GM23248 (cell line): Measurements from ENCODE around the gene KMT5B. TPM values are rescaled to one million over a fixed set of nuclear protein-coding genes. Genes with fewer than 3 reads are reported as not detected.

ENCODE experiments used
- DNase-seq: peaks from one replicate; pipeline ENCODE4 v3.0.0-alpha.2; 2015
- H2AFZ ChIP-seq: fragments of 200-600 bp; sonication (generic); 2 replicates; pipeline ENCODE4 v1.6.1; 2016; ENCODE audit warnings: antibody characterized with exemption
- H3F3A ChIP-seq: fragments of 200-600 bp; sonication (generic); 2 replicates; pipeline ENCODE4 v1.6.1; 2016; ENCODE audit warnings: mild to moderate bottlenecking, antibody characterized with exemption, mixed run types; ENCODE audit not compliant: insufficient read depth
- H3K27ac ChIP-seq: fragments of 200-600 bp; sonication (generic); 2 replicates; pipeline ENCODE4 v1.5.1; 2016; ENCODE audit warnings: mild to moderate bottlenecking
- H3K27me3 ChIP-seq: fragments of 200-600 bp; sonication (generic); replicated peaks from 2 replicates; pipeline ENCODE4 v1.6.1; 2016; ENCODE audit warnings: mild to moderate bottlenecking; ENCODE audit not compliant: insufficient read depth
- H3K36me3 ChIP-seq: fragments of 200-600 bp; sonication (generic); 2 replicates; pipeline ENCODE4 v1.6.1; 2016; ENCODE audit warnings: low read depth, mild to moderate bottlenecking
- H3K4me1 ChIP-seq: fragments of 200-600 bp; sonication (generic); 2 replicates; pipeline ENCODE4 v1.6.1; 2016; ENCODE audit warnings: mild to moderate bottlenecking; ENCODE audit not compliant: insufficient read depth
- H3K4me2 ChIP-seq: fragments of 200-600 bp; sonication (generic); one replicate; pipeline ENCODE4 v1.6.1; 2016; ENCODE audit warnings: mild to moderate bottlenecking; ENCODE audit not compliant: unreplicated experiment
- H3K4me3 ChIP-seq: fragments of 200-600 bp; sonication (generic); 2 replicates; pipeline ENCODE4 v1.5.1; 2016; ENCODE audit warnings: mild to moderate bottlenecking
- H3K79me2 ChIP-seq: fragments of 200-600 bp; sonication (generic); 2 replicates; pipeline ENCODE4 v1.6.1; 2016; ENCODE audit warnings: mild to moderate bottlenecking; ENCODE audit not compliant: insufficient read depth
- H3K9ac ChIP-seq: fragments of 200-600 bp; sonication (generic); 2 replicates; pipeline ENCODE4 v1.6.1; 2016; ENCODE audit warnings: mild to moderate bottlenecking
- H3K9me2 ChIP-seq: fragments of 200-600 bp; sonication (generic); 2 replicates; pipeline ENCODE4 v1.6.1; 2016; ENCODE audit warnings: mixed run types, mild to moderate bottlenecking, moderate library complexity; ENCODE audit not compliant: insufficient read depth
- H3K9me3 ChIP-seq: fragments of 200-600 bp; sonication (generic); one replicate; pipeline ENCODE4 v1.6.1; 2017; ENCODE audit warnings: low read depth
- H4K20me1 ChIP-seq: fragments of 200-600 bp; sonication (generic); 2 replicates; pipeline ENCODE4 v1.6.0; 2016; ENCODE audit not compliant: insufficient read depth
- EZH2 ChIP-seq: fragments of 200-600 bp; sonication (generic); IDR thresholded peaks from 2 replicates; pipeline ENCODE4 v1.6.1; 2018; ENCODE audit warnings: antibody characterized with exemption, mild to moderate bottlenecking; ENCODE audit not compliant: insufficient read depth, poor library complexity, severe bottlenecking
- EZH2phosphoT487 ChIP-seq: fragments of 200-600 bp; sonication (generic); IDR thresholded peaks from 2 replicates; pipeline ENCODE4 v1.6.1; 2018; ENCODE audit warnings: antibody characterized with exemption, moderate library complexity, mild to moderate bottlenecking, low read depth; ENCODE audit not compliant: insufficient read depth
- WGBS, 2 experiments: methylation state at CpG; one replicate each; pipeline ENCODE4 v1.1.6; 2015 to 2017; ENCODE audit warnings: low lambda C conversion rate in 2 of 2, low coverage in 1 of 2; ENCODE audit errors: missing lambda C conversion rate in 2 of 2; 5-methylcytosine and 5-hydroxymethylcytosine counted together
- in situ Hi-C: fragments of 300-500 bp; cut with MboI; formaldehyde crosslinking; loops from 2 replicates; pipeline ENCODE4 v1.15.0; 2020
- polyA plus RNA-seq: library from polyadenylated mRNA; unstranded; fragments of >200 nt; fragmentation: Nextera tagmentation; extraction: Ambion mirVana; gene quantifications from 2 replicates; pipeline ENCODE4 v1.2.1, GENCODE V29; 2016
- total RNA-seq: library from RNA; depleted of rRNA; stranded (reverse); fragments of >200 nt; shearing (Covaris generic); gene quantifications from 2 replicates; pipeline ENCODE4 v1.2.3, GENCODE V29; 2014

KMT5B gene
- total and polyA plus RNA-seq, 2 experiments from 2014 or later, result 17.7 to 22.9 TPM

- Histone ChIP-seq H3K9me3 (no peaks in the 10 kb centered on the region), H3K9ac (no peak overlapping the region), H3K27ac (no peak overlapping the region), H3K36me3 (peaks cover 8% of the 10 kb centered on the region; the same call in 1 of the 2 replicates), H3K4me3 (no peak overlapping the region), H3K4me2 (no peak overlapping the region), H3K79me2 (no peaks in the 10 kb centered on the region), H3K9me2 (no peaks in the 10 kb centered on the region), H3F3A (no peaks in the 10 kb centered on the region), H3K4me1 (0 out of 2 replicates have a peak, but pooled peaks cover 2% of the 10 kb centered on the region), H2AFZ (no peak overlapping the region), H4K20me1 (no peaks in the 10 kb centered on the region), H3K27me3 (no peaks in the 10 kb centered on the region)
- DNase-seq, result no peak
- in situ Hi-C loops, result no loop called here
- 86 to 90% methylated on average over 6 of the region's 6 CpGs for WGBS, 2 experiments
- no peak for TF ChIP-seq EZH2phosphoT487
- TF ChIP-seq EZH2, result no peak
Measured at GRCh38 chr11:68159665-68160064, 53.4 kb downstream of the KMT5B start.

- H3K27me3 ChIP-seq, result no peaks in the 10 kb centered on the region
- H2AFZ ChIP-seq, result no peak overlapping the region
- H3K79me2 ChIP-seq, result no peaks in the 10 kb centered on the region
- H3K9ac ChIP-seq, result no peak overlapping the region
- no peaks in the 10 kb centered on the region for H3K9me2 ChIP-seq
- no peak overlapping the region for H3K4me2 ChIP-seq
- WGBS, 2 experiments, result 90 to 91% methylated on average over 9 of the region's 9 CpGs
- H3K27ac ChIP-seq, result no peak overlapping the region
- 0 out of 2 replicates have a peak, but pooled peaks cover under 1% of the 10 kb centered on the region for H3K4me1 ChIP-seq
- peaks cover 8% of the 10 kb centered on the region; the same call in 1 of the 2 replicates for H3K36me3 ChIP-seq
- in situ Hi-C loops, result no loop called here
- H3F3A ChIP-seq, result no peaks in the 10 kb centered on the region
- no peak for TF ChIP-seq EZH2
- no peak for TF ChIP-seq EZH2phosphoT487
- no peaks in the 10 kb centered on the region for H4K20me1 ChIP-seq
- DNase-seq, result no peak
- H3K9me3 ChIP-seq, result no peaks in the 10 kb centered on the region
- no peak overlapping the region for H3K4me3 ChIP-seq
Measured at GRCh38 chr11:68159161-68159560, 53.9 kb downstream of the KMT5B start.

DNA sequence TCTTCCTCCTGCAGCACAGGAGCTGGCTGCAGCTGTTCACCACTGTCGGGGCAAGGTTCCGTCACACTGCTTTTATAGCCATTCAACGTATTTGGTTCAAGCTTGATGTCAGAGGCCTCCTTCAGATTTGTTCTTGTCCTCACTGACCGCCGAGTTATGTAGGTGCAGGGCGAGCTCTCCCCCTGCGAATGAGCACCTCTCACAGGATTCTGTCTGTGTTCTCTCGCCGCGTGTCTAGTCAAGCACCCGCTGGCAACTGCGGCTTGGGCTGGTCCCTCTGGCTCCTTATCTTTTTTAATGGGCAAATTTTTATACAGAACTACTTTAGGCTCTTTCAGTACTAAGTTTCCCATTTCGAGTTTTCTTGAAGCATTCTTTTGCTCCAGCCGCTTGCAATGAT lies 54.5 kb downstream of the KMT5B start:
- Histone ChIP-seq H3F3A (no peaks in the 10 kb centered on the region), H3K4me2 (no peak overlapping the region), H3K9ac (no peak overlapping the region), H3K36me3 (peaks cover 8% of the 10 kb centered on the region; the same call in 1 of the 2 replicates), H2AFZ (no peak overlapping the region), H4K20me1 (no peaks in the 10 kb centered on the region), H3K27ac (no peak overlapping the region), H3K27me3 (no peaks in the 10 kb centered on the region), H3K9me2 (no peaks in the 10 kb centered on the region), H3K4me3 (no peak overlapping the region), H3K79me2 (no peaks in the 10 kb centered on the region), H3K9me3 (no peaks in the 10 kb centered on the region), H3K4me1 (no peaks in the 10 kb centered on the region)
- WGBS, 2 experiments, result 96 to 98% methylated on average over 14 of the region's 14 CpGs
- DNase-seq, result no peak
- no peak for TF ChIP-seq EZH2
- no peak for TF ChIP-seq EZH2phosphoT487
- in situ Hi-C loops, result no loop called here

DNA sequence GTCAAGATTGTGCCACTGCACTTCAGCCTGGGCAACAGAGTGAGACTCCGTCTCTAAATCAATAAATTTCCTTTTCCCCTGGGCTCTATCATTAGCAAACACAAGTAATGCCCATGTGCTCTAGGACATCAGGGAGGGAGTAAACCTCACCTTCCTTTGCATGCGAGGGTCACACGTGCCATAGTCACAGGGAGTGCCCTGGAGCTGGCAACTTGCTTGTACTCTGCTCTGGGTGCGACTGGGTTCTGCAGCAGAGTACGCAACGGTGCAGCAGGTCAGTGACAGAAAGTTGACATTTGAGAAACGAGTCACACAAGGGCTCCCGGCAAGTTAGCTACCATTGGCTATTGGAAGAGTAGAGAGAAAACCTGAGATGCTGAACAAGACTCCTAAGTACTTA lies 59.4 kb downstream of the KMT5B start:
- H3K36me3 ChIP-seq, result peaks cover 6% of the 10 kb centered on the region; the same call in 1 of the 2 replicates
- no peak overlapping the region for H2AFZ ChIP-seq
- no peak for DNase-seq
- no peaks in the 10 kb centered on the region for H3K9me3 ChIP-seq
- H3F3A ChIP-seq, result no peaks in the 10 kb centered on the region
- no peak overlapping the region for H3K27ac ChIP-seq
- no peaks in the 10 kb centered on the region for H3K9me2 ChIP-seq
- H3K27me3 ChIP-seq, result no peaks in the 10 kb centered on the region
- H3K4me3 ChIP-seq, result no peak overlapping the region
- 77 to 81% methylated on average over 8 of the region's 8 CpGs for WGBS, 2 experiments
- in situ Hi-C loops, result no loop called here
- no peak for TF ChIP-seq EZH2
- no peak for TF ChIP-seq EZH2phosphoT487
- no peaks in the 10 kb centered on the region for H4K20me1 ChIP-seq
- no peak overlapping the region for H3K9ac ChIP-seq
- H3K4me2 ChIP-seq, result no peak overlapping the region
- H3K79me2 ChIP-seq, result no peaks in the 10 kb centered on the region
- H3K4me1 ChIP-seq, result no peaks in the 10 kb centered on the region

DNA sequence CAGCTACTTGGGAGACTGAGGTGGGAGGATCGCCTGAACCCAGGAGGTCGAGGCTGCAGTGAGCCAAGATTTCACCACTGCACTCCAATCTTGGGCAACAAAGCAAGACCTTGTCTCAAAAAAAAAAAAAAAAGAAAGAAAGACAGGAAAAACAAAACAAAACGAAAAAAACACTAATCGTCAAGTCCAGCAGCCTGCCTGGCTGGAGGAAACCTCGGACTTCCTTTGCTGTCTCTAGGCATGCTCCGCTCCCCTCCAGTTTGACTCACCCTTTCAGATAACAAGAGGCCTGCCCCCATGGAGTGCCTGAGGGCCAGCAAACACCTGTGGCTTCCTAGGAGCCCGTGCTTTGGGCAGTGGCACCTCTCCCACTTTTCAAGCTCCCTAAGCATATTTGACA lies 63.1 kb downstream of the KMT5B start:
- Histone ChIP-seq H3K27me3 (no peaks in the 10 kb centered on the region), H3F3A (no peaks in the 10 kb centered on the region), H3K9me3 (no peaks in the 10 kb centered on the region), H3K27ac (no peak overlapping the region), H2AFZ (no peak overlapping the region), H3K79me2 (no peaks in the 10 kb centered on the region), H3K36me3 (no peaks in the 10 kb centered on the region; the same call in 1 of the 2 replicates), H3K4me1 (no peaks in the 10 kb centered on the region), H3K9me2 (no peaks in the 10 kb centered on the region), H4K20me1 (no peaks in the 10 kb centered on the region), H3K4me2 (no peak overlapping the region), H3K4me3 (no peak overlapping the region), H3K9ac (no peak overlapping the region)
- WGBS, 2 experiments, result 63 to 72% methylated on average over 6 to 7 of the region's 7 CpGs
- TF ChIP-seq EZH2phosphoT487 (no peak), EZH2 (no peak)
- in situ Hi-C loops, result no loop called here
- no peak for DNase-seq
